Adrenal gland (tissue), 5 donors: Measurements from ENCODE around the gene KCTD5.
"Not testable (repeated sequence)": the region's sequence is repeated elsewhere in the genome, so short reads cannot be mapped to it uniquely, and the experiment has no call there.

Experiments
- POLR2A ChIP-seq, 2 donors: fragments of 450-650 bp; IDR thresholded peaks; one replicate each; pipeline ENCODE4 v1.6.1; 2017; ENCODE audit warnings: antibody characterized with exemption in 2 of 2, mild to moderate bottlenecking in 2 of 2, moderate library complexity in 1 of 2
- TF ChIP-seq, protein P1 (sequence below), 6 experiments: fragments of 450-650 bp in 4 of 6; fragments of 200-600 bp in 2 of 6; sonication (generic) in 1 of 6; IDR thresholded peaks; 1 replicate in 5 of 6; 2 replicates in 1 of 6; pipeline versions ENCODE4 v1.5.1 to v1.8.0; 2016 to 2021; ENCODE audit warnings: antibody characterized with exemption in 6 of 6, mild to moderate bottlenecking in 2 of 6, moderate library complexity in 1 of 6
- donor health status: DM: no; HTN: no; CAD: no.

DNA sequence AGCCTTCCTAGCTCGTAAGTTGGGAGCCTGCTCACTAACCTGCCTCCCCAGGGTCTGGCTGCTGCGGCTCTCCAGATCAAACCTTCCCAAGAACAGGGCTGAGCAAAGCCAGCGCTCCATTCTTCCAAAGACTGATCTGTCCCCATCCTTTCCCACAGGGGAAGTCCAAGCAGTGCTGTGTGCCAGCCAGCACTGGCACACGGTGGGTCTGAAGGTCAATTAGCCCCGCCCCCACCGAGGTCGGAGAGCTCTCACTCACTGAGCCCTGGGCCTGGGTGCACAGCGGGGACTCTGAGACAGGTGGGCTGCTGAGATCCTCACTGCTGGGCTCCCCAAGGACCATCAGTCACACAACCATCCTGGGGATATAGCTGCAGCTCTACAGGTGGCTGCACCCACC is 27.4 kb upstream of the KCTD5 start:
- TF ChIP-seq, protein P1, sequence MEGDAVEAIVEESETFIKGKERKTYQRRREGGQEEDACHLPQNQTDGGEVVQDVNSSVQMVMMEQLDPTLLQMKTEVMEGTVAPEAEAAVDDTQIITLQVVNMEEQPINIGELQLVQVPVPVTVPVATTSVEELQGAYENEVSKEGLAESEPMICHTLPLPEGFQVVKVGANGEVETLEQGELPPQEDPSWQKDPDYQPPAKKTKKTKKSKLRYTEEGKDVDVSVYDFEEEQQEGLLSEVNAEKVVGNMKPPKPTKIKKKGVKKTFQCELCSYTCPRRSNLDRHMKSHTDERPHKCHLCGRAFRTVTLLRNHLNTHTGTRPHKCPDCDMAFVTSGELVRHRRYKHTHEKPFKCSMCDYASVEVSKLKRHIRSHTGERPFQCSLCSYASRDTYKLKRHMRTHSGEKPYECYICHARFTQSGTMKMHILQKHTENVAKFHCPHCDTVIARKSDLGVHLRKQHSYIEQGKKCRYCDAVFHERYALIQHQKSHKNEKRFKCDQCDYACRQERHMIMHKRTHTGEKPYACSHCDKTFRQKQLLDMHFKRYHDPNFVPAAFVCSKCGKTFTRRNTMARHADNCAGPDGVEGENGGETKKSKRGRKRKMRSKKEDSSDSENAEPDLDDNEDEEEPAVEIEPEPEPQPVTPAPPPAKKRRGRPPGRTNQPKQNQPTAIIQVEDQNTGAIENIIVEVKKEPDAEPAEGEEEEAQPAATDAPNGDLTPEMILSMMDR (IDR thresholded peaks at IDR 0.05), result not testable (repeated sequence)
- not testable (repeated sequence) for TF ChIP-seq POLR2A (IDR thresholded peaks at IDR 0.05)
